HFF-Myc (cell line): Measurements from ENCODE around the gene ARMH3.
"Not testable (repeated sequence)": the region's sequence is repeated elsewhere in the genome, so short reads cannot be mapped to it uniquely, and the experiment has no call there.

Experiments
- DNase-seq: peaks from one replicate; pipeline ENCODE4 v3.0.0-alpha.2; 2011; ENCODE audit warnings: low read depth; ENCODE audit errors: extremely low read depth
- H3K4me3 ChIP-seq: replicated peaks from 2 replicates; pipeline ENCODE4 v1.5.1; 2011; ENCODE audit warnings: low read depth, mild to moderate bottlenecking, control low read depth, low read length
- CTCF ChIP-seq: IDR thresholded peaks from 2 replicates; pipeline ENCODE4 v1.5.1; 2012; ENCODE audit warnings: mild to moderate bottlenecking, low read depth, low read length, control low read depth; ENCODE audit errors: missing control alignments

The ARMH3 gene

GRCh38 chr10:102007796-102008195 is 48.2 kb downstream of the ARMH3 start:
- no peak for TF ChIP-seq CTCF
- DNase-seq = no peak
- H3K4me3 ChIP-seq = no peak overlapping the region

GRCh38 chr10:102007031-102007430 is 48.9 kb downstream of the ARMH3 start:
- not testable (repeated sequence) for DNase-seq, H3K4me3 ChIP-seq

- H3K4me3 ChIP-seq = no peak overlapping the region
- no peak for DNase-seq
- TF ChIP-seq CTCF = no peak
Measured at GRCh38 chr10:102004376-102004775, 51.6 kb downstream of the ARMH3 start.

- no peak overlapping the region for H3K4me3 ChIP-seq
- TF ChIP-seq CTCF = no peak
- DNase-seq = no peak
Measured at GRCh38 chr10:102003541-102003940, 52.4 kb downstream of the ARMH3 start.

DNA sequence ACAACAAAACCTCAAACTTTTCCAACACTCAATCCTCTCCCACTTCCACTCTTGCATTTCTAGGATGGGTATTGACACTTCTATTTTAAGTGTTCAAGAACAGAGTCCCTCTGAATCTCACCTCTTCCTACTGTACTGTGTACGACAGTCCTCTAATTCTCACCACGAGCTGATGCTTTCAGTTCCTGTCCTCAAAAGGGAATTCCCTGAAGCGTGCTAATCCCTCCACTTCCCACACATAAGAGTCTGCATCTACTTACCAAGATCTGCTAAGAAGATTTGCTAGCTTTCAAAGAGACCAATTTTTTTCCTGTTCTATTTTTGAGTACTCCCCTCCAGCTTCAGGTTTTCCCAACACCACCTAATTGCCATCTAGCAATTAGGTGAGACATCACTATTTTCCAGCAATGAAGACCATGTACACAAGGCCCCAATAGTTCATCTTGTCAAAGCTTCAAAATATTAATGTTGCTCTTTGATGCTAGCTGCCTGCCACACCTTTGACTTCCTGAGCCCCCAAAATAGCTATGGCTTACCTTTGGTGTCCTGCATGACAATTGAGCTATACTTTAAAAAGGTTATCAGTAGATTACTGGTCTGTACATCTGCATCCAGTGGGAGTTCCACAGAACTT is 54.4 kb downstream of the ARMH3 start:
- H3K4me3 ChIP-seq = no peak overlapping the region
- no peak for TF ChIP-seq CTCF
- no peak for DNase-seq

GRCh38 chr10:101997803-101998202 is 58.2 kb downstream of the ARMH3 start:
- TF ChIP-seq CTCF = no peak
- H3K4me3 ChIP-seq = no peak overlapping the region
- no peak for DNase-seq

GRCh38 chr10:101995451-101996063 is 60.4 kb downstream of the ARMH3 start:
- no peak overlapping the region for H3K4me3 ChIP-seq
- no peak for DNase-seq
- no peak for TF ChIP-seq CTCF
